ENCODE measurements around the gene MVB12B. TPM values are rescaled to one million over a fixed set of nuclear protein-coding genes. Genes with fewer than 3 reads are reported as not detected.

The MVB12B gene
- total RNA-seq, 4 donors from 2014 or later, result 7.9 to 28.9 (median 14.4) TPM

DNA sequence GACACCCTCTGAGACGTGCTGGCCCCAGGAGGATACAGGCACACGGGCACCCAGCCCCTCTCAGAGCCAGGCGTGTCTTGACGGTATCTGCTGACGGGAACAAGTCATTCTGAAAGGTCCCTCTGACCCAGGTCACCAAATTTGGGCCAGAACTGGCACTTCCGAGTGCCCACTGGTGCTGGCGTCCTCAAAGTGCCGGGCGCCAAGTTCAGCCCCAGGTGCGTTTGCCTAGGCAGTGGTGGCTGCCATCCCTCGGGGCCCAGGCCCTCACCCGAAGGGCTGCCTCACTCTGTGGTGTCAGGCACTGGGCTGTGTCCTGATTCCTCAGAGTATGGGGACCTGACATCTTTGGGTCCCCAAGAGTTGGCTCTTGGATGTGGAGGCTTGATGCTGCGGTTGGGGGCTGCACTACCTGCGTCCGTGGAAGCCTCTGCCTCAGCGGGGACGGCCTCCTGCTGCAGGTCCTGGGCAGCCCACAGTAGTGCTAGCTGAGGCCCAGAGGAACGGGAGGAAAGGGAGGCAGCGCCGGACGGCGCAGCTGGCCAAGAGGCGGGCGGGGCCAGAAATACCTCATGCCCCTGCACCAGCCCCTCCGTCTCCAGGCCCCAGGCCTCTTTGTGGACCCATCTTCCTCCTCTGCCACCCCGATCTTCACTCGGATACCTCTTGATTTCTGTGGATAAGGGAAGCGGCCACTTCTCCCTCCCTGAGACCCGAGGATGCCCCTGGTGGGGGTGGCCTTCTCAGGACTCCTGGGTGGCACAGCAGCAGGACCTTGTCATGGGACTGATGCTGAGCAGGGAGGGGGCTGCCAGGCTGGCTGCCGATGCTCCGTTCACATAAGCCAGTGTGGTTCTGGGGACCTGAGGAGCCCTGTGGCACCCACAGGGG, 177.7 kb downstream of the MVB12B start:
- H3K27ac ChIP-seq, result no peak overlapping the region
- no peaks in the 10 kb centered on the region for H3K9me3 ChIP-seq
- H3K27me3 ChIP-seq, result no peaks in the 10 kb centered on the region
- no peak overlapping the region for H3K4me3 ChIP-seq
- peaks cover 0 to 6% (median 0%) of the 10 kb centered on the region in 3 donors for H3K36me3 ChIP-seq
- peaks cover 0 to 19% (median 3%) of the 10 kb centered on the region in 4 donors for H3K4me1 ChIP-seq
- TF ChIP-seq POLR2A (IDR thresholded peaks at IDR 0.05), result no peak
- TF ChIP-seq, protein P1, sequence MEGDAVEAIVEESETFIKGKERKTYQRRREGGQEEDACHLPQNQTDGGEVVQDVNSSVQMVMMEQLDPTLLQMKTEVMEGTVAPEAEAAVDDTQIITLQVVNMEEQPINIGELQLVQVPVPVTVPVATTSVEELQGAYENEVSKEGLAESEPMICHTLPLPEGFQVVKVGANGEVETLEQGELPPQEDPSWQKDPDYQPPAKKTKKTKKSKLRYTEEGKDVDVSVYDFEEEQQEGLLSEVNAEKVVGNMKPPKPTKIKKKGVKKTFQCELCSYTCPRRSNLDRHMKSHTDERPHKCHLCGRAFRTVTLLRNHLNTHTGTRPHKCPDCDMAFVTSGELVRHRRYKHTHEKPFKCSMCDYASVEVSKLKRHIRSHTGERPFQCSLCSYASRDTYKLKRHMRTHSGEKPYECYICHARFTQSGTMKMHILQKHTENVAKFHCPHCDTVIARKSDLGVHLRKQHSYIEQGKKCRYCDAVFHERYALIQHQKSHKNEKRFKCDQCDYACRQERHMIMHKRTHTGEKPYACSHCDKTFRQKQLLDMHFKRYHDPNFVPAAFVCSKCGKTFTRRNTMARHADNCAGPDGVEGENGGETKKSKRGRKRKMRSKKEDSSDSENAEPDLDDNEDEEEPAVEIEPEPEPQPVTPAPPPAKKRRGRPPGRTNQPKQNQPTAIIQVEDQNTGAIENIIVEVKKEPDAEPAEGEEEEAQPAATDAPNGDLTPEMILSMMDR (IDR thresholded peaks at IDR 0.05), result no peak
- DNase-seq, result peak in 1 of 3 donors; percentile 27

DNA sequence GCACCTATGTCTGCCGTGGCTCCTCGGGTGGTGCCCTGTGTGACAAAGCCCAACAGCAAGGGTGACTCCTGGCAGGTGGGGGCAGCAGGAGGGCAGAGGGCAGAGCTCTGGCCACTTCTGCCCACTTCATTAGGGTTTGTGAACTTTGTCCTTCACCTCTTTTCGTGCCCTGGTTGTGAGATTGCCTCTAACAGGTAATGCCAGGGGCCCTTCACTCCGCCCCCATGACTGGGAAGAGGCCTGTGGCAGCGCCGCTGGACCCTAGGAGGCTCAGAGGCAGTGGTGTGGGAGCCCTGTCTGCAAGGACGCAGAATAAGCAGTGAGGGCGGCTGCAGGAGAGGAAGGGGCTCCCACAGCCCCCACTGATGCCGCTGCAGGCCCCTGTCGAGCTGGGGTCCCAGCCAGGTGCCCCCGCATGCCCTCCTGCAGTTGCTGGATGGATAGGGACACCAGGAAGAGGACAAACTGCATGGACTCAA, 178.4 kb downstream of the MVB12B start:
- Histone ChIP-seq H3K4me3 (no peak overlapping the region), H3K27ac (no peak overlapping the region), H3K27me3 (no peaks in the 10 kb centered on the region), H3K4me1 (peaks cover 0 to 12% (median 3%) of the 10 kb centered on the region in 4 donors), H3K36me3 (peaks cover 0 to 6% (median 0%) of the 10 kb centered on the region in 3 donors), H3K9me3 (no peaks in the 10 kb centered on the region)
- DNase-seq, result no peak
- TF ChIP-seq, protein P1 (IDR thresholded peaks at IDR 0.05), result no peak
- no peak for TF ChIP-seq POLR2A (IDR thresholded peaks at IDR 0.05)

DNA sequence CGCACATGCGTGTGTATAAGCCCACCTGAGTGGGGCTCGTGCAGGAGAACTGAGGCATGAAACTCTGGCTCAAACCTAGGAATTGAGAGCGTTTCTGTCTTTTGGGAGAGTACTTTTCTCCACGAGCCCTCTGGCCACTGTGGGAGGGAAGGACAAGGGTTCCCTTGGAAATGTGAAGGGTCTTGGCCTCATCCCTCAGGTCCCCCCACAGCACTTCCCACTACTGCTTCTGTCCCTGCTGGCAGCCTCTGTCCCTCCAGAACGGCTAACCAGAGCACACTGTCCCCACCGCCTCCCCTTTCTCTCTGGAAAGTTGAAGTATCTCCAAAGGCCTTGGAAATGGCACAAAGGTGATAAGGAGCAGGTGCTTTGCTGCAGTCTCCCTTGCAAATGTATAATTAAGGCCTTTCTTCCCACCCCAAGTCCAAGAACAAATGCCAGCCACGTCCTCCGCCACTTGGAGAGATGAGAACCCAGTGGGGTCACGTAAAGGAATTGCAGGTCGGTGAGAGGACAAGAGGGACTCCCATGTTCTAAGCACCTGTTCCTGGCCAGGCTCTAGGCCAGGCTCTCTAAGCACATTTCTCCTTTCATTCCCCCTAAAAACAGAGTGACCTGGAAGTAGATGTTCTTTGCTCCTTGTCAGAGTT, 179.2 kb downstream of the MVB12B start:
- Histone ChIP-seq H3K4me1 (peaks cover 0 to 4% (median 2%) of the 10 kb centered on the region in 4 donors), H3K36me3 (peaks cover 0 to 6% (median 0%) of the 10 kb centered on the region in 3 donors), H3K4me3 (no peak overlapping the region), H3K27me3 (no peaks in the 10 kb centered on the region), H3K9me3 (no peaks in the 10 kb centered on the region), H3K27ac (no peak overlapping the region)
- TF ChIP-seq, protein P1 (IDR thresholded peaks at IDR 0.05), result no peak
- DNase-seq, result no peak

DNA sequence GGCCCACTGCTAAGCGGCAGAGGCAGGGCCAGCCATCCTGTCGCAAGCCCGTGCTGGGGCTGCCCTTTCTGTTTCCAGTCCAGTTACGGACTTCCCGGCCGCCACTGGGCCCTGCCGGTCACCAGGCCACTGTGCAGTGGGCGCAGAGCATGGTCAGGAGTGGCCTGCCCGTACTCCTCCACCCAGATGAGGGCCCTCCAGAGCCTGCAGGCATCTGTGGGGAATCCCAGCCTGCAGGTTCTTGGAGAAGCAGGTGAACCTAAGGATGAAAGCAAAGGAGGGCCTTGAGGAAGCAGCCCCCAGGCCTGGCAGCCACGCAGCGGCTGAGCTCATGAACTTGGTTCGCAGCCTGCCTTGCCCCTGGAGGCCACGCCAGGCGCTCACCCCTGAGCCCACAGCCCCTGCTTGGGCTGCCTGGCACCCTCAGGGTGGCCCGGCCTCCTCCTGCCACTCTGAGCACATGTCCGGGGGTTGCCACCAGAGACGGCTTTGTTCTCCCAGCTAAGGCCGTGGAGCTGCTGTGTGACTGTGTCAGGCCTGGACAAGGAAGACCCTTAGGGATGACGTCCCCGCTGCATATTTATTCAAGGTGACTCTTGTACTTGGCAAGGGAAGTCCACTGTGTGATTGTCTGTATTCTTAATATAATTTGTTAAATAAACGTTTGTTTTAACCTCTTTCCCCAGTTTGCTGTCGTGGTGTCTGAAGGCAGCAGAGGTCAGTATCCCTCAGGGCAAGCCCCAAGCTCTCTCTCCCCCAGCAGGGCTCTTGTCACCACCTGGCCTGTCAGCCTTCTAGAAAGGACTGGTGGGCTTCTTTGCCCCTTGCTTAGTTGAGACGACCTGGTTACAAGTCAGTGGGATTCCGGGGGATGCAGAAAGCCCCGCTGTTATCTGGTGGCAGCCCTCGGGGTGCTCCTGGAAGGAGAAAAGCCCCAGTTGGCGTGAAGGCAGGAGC, 180.0 kb downstream of the MVB12B start:
- no peaks in the 10 kb centered on the region for H3K9me3 ChIP-seq
- TF ChIP-seq, protein P1 (IDR thresholded peaks at IDR 0.05), result no peak
- TF ChIP-seq POLR2A (IDR thresholded peaks at IDR 0.05), result no peak

More for the DNA sequence above, 180.0 kb downstream of the MVB12B start:
- Histone ChIP-seq H3K4me1 (no peaks in the 10 kb centered on the region), H3K4me3 (no peak overlapping the region), H3K36me3 (peaks cover 0 to 6% (median 0%) of the 10 kb centered on the region in 3 donors), H3K27ac (no peak overlapping the region), H3K27me3 (no peaks in the 10 kb centered on the region)
- DNase-seq, result peak in 1 of 3 donors; percentile 43

All from Peyer's patch (tissue), 4 donors.